OCI-LY7 (cell line): Measurements from ENCODE around the gene GLIS1.

Experiments used
- CTCF ChIP-seq: fragments of 200-600 bp; sonication (generic); conservative IDR thresholded peaks from 2 replicates; pipeline ENCODE4 v1.5.1; 2014; ENCODE audit warnings: mild to moderate bottlenecking, antibody characterized with exemption, low read length, moderate library complexity, mixed read lengths
- EZH2phosphoT487 ChIP-seq: fragments of 200-600 bp; sonication (generic); IDR thresholded peaks from 2 replicates; pipeline ENCODE4 v1.6.1; 2018; ENCODE audit warnings: low read depth, borderline replicate concordance, mild to moderate bottlenecking, mixed run types, antibody characterized with exemption, low read length, moderate library complexity, mixed read lengths

DNA sequence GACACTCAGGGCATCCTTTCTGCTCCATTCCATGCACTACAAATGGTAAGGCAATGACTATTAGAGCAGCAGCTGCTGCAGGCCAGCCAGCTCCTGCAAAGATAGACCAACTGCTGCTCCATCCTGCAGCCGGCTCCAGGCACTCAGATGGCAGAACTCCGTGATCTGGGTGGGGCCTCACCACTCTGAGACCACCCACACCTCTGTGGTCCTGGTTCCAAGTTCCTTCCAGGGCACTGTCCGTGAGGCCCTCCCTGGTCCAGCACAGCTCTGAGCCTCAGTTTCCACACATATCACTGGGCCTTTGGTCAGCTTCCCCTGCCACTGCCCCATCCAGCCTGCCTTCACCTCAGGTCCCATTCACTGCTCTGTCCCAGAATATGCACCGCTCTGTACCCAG is 165.0 kb downstream of the GLIS1 start:
- TF ChIP-seq EZH2phosphoT487: no peak
- no peak for TF ChIP-seq CTCF
